SK-N-SH treated with all-trans-retinoic acid at 6 μM for 48 hours (cell line): ENCODE data around the gene AZU1.

Experiments used
- ARNTL ChIP-seq: fragments of 450-650 bp; formaldehyde crosslinking; IDR thresholded peaks from 2 replicates; pipeline ENCODE4 v1.5.0; 2020; ENCODE audit warnings: low read depth, mild to moderate bottlenecking, moderate library complexity, borderline replicate concordance
- ISL1 ChIP-seq: fragments of 250-450 bp; sonication (Bioruptor Pico); IDR thresholded peaks from 2 replicates; pipeline ENCODE4 v2.1.2; 2022; ENCODE audit warnings: mild to moderate bottlenecking, moderate library complexity
- ZC3H10 ChIP-seq: fragments of 250-450 bp; sonication (Bioruptor Pico); IDR thresholded peaks from 2 replicates; pipeline ENCODE4 v1.5.1; 2021; ENCODE audit warnings: mild to moderate bottlenecking, moderate library complexity
- ZFP3 ChIP-seq: fragments of 250-450 bp; sonication (Bioruptor Pico); IDR thresholded peaks from 2 replicates; pipeline ENCODE4 v1.5.0; 2020; ENCODE audit warnings: mild to moderate bottlenecking, moderate library complexity
- ZFP30 ChIP-seq: fragments of 450-650 bp; formaldehyde crosslinking; IDR thresholded peaks from 2 replicates; pipeline ENCODE4 v1.5.0; 2022; ENCODE audit warnings: mild to moderate bottlenecking, moderate library complexity
- ZNF8 ChIP-seq: fragments of 450-650 bp; formaldehyde crosslinking; IDR thresholded peaks from 2 replicates; pipeline ENCODE4 v1.5.0; 2020; ENCODE audit warnings: mild to moderate bottlenecking, moderate library complexity
- TF ChIP-seq, protein P1 (sequence below): fragments of 250-450 bp; sonication (Bioruptor Pico); IDR thresholded peaks from 2 replicates; pipeline ENCODE4 v1.5.0; 2020; ENCODE audit warnings: mild to moderate bottlenecking, moderate library complexity
- TF ChIP-seq, protein P2 (sequence below): fragments of 250-450 bp; sonication (Bioruptor Pico); IDR thresholded peaks from 2 replicates; pipeline ENCODE4 v1.8.0; 2020; ENCODE audit warnings: mild to moderate bottlenecking, moderate library complexity, borderline replicate concordance

DNA sequence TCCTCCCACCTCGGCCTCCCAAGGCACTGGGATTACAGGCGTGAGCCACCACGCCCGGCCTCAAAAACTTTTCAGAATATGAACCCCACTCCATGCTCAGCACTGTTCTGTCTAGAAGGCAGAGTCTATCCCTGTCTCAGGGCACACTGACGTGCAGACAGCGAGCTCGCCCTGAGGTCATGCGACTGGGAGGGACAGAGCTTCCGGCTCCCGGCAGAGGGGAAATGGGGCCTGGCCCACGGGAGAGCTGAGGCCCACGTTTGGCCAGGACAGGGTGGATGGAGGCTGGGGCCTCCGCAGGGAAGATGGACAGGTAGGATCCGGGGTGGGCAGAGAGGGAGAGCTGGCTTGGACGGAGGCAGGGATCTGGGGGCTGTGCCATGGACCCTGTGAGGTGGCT lies 2.8 kb upstream of the AZU1 start:
- TF ChIP-seq ZNF8 = no peak
- no peak for TF ChIP-seq ARNTL (CRISPR knock-in tag)
- TF ChIP-seq, protein P1, sequence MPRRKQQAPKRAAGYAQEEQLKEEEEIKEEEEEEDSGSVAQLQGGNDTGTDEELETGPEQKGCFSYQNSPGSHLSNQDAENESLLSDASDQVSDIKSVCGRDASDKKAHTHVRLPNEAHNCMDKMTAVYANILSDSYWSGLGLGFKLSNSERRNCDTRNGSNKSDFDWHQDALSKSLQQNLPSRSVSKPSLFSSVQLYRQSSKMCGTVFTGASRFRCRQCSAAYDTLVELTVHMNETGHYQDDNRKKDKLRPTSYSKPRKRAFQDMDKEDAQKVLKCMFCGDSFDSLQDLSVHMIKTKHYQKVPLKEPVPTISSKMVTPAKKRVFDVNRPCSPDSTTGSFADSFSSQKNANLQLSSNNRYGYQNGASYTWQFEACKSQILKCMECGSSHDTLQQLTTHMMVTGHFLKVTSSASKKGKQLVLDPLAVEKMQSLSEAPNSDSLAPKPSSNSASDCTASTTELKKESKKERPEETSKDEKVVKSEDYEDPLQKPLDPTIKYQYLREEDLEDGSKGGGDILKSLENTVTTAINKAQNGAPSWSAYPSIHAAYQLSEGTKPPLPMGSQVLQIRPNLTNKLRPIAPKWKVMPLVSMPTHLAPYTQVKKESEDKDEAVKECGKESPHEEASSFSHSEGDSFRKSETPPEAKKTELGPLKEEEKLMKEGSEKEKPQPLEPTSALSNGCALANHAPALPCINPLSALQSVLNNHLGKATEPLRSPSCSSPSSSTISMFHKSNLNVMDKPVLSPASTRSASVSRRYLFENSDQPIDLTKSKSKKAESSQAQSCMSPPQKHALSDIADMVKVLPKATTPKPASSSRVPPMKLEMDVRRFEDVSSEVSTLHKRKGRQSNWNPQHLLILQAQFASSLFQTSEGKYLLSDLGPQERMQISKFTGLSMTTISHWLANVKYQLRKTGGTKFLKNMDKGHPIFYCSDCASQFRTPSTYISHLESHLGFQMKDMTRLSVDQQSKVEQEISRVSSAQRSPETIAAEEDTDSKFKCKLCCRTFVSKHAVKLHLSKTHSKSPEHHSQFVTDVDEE (CRISPR knock-in tag) = no peak
- TF ChIP-seq, protein P2, sequence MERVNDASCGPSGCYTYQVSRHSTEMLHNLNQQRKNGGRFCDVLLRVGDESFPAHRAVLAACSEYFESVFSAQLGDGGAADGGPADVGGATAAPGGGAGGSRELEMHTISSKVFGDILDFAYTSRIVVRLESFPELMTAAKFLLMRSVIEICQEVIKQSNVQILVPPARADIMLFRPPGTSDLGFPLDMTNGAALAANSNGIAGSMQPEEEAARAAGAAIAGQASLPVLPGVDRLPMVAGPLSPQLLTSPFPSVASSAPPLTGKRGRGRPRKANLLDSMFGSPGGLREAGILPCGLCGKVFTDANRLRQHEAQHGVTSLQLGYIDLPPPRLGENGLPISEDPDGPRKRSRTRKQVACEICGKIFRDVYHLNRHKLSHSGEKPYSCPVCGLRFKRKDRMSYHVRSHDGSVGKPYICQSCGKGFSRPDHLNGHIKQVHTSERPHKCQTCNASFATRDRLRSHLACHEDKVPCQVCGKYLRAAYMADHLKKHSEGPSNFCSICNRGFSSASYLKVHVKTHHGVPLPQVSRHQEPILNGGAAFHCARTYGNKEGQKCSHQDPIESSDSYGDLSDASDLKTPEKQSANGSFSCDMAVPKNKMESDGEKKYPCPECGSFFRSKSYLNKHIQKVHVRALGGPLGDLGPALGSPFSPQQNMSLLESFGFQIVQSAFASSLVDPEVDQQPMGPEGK = no peak
- no peak for TF ChIP-seq ZFP3 (CRISPR knock-in tag)
- no peak for TF ChIP-seq ZFP30
- no peak for TF ChIP-seq ZC3H10 (CRISPR knock-in tag)
- TF ChIP-seq ISL1 (CRISPR knock-in tag) = no peak
